Measurements from ENCODE around the gene CPED1. TPM values are rescaled to one million over a fixed set of nuclear protein-coding genes. Genes with fewer than 3 reads are reported as not detected.

The CPED1 gene
- total RNA-seq, 6 donors from 2014 or later, result 12.9 to 31.6 (median 18.1) TPM

DNA sequence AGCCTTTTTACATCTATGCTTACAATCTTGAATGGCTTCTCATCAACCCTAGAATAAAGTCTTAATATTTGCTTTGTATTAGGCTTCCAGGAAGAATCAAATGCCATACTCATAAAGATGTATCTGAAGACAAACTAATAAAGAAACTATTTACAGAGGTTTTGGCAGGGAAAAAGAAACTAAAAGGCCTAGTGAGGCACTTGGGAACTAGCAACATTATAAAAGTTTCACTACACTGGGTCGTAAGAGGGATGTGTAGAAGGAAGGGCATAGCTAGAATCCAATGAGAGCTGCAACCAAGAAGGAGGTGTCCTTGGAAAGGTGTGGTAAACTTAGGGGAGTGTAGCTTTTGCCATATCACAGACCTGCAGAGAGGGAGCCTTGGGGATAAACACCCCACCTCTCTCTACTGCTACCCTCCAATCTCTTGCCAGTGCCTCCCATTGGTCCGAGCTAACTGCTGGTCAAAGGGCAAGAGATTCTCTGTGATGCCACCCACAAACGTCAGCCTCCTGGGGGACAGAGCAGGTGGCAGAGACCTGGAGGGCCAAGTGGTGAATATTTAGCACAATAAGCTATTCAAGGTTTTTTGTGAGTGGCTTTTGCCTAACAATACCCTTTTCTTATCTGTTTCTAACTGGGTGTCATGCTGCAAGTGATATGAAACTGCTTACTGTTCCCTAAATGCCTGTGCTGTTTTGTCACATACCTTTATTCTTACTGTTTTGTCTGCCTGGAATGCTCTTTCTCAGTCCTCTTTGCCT is 60.7 kb downstream of the CPED1 start:
- Histone ChIP-seq H3K4me3 (no peak overlapping the region), H3K36me3 (no peaks in the 10 kb centered on the region), H3K4me1 (peaks cover 0 to 8% (median 1%) of the 10 kb centered on the region in 4 donors), H3K27me3 (no peaks in the 10 kb centered on the region), H3K27ac (no peak overlapping the region), H3K9me3 (no peaks in the 10 kb centered on the region)
- 87 to 90% methylated on average over 3 of the region's 3 CpGs for WGBS, 2 donors
- ATAC-seq (ENCODE audit: low FRiP score in 2 of 2), result no peak
- TF ChIP-seq EP300 (IDR thresholded peaks at IDR 0.05) (no peak), POLR2AphosphoS5 (IDR thresholded peaks at IDR 0.05) (no peak), POLR2A (IDR thresholded peaks at IDR 0.05) (no peak)
- TF ChIP-seq, protein P1, sequence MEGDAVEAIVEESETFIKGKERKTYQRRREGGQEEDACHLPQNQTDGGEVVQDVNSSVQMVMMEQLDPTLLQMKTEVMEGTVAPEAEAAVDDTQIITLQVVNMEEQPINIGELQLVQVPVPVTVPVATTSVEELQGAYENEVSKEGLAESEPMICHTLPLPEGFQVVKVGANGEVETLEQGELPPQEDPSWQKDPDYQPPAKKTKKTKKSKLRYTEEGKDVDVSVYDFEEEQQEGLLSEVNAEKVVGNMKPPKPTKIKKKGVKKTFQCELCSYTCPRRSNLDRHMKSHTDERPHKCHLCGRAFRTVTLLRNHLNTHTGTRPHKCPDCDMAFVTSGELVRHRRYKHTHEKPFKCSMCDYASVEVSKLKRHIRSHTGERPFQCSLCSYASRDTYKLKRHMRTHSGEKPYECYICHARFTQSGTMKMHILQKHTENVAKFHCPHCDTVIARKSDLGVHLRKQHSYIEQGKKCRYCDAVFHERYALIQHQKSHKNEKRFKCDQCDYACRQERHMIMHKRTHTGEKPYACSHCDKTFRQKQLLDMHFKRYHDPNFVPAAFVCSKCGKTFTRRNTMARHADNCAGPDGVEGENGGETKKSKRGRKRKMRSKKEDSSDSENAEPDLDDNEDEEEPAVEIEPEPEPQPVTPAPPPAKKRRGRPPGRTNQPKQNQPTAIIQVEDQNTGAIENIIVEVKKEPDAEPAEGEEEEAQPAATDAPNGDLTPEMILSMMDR (IDR thresholded peaks at IDR 0.05), result no peak
- DNase-seq, result no peak

DNA sequence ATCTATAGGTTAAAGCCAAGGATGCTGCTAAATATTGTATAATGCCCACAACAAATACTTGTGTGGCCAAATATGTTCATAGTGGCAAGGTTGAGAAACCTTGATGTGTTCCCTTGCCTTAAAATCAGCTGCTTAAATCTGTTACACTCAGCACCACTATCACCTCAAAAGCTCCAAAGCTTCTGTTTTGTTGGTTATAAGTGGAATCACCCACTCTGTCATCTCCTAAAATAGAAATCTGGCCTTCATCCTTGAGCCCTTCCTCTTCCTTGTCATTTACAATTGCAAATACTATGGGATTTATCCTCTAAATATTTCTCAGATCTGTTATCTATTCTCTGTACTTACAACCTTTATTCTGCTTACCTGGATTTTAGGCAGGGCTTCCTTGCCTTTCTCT is 61.4 kb downstream of the CPED1 start:
- DNase-seq, result no peak
- Histone ChIP-seq H3K4me3 (no peak overlapping the region), H3K27ac (no peak overlapping the region), H3K9me3 (no peaks in the 10 kb centered on the region), H3K27me3 (no peaks in the 10 kb centered on the region), H3K4me1 (peaks cover 0 to 7% (median 1%) of the 10 kb centered on the region in 4 donors), H3K36me3 (no peaks in the 10 kb centered on the region)
- no peak for ATAC-seq (ENCODE audit: low FRiP score in 2 of 2)
- TF ChIP-seq EP300 (IDR thresholded peaks at IDR 0.05) (no peak), POLR2A (IDR thresholded peaks at IDR 0.05) (no peak), POLR2AphosphoS5 (IDR thresholded peaks at IDR 0.05) (no peak)
- TF ChIP-seq, protein P1 (IDR thresholded peaks at IDR 0.05), result no peak

DNA sequence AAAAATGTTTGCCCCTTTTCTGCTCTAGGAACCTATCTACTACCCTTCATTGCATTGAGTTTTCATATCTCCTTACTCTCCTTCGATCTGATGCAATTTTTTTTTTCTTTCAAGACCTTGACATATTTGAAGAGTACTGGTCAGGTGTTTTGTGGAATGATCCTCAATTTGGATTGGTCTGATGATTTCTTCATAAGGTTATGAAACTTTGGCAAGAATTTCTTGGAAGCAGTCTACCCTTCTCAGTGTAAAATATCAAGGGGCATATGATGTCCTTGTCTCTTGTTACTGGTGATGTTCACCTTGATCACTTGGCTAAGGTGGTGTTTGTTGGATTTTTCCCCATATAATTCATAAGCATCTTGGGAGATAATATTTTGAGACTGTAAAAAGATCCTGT is 64.7 kb downstream of the CPED1 start:
- no peak for ATAC-seq (ENCODE audit: low FRiP score in 2 of 2)
- TF ChIP-seq, protein P1 (IDR thresholded peaks at IDR 0.05), result no peak
- TF ChIP-seq EP300 (IDR thresholded peaks at IDR 0.05), result no peak
- TF ChIP-seq POLR2AphosphoS5 (IDR thresholded peaks at IDR 0.05), result no peak
- TF ChIP-seq POLR2A (IDR thresholded peaks at IDR 0.05), result no peak
- DNase-seq, result no peak
- no peaks in the 10 kb centered on the region for H3K4me1 ChIP-seq
- H3K4me3 ChIP-seq, result no peak overlapping the region
- H3K27ac ChIP-seq, result no peak overlapping the region
- no peaks in the 10 kb centered on the region for H3K27me3 ChIP-seq
- WGBS, 2 donors, result 63 to 86% methylated on average over 1 of the region's 1 CpG
- no peaks in the 10 kb centered on the region for H3K36me3 ChIP-seq
- H3K9me3 ChIP-seq, result no peaks in the 10 kb centered on the region

DNA sequence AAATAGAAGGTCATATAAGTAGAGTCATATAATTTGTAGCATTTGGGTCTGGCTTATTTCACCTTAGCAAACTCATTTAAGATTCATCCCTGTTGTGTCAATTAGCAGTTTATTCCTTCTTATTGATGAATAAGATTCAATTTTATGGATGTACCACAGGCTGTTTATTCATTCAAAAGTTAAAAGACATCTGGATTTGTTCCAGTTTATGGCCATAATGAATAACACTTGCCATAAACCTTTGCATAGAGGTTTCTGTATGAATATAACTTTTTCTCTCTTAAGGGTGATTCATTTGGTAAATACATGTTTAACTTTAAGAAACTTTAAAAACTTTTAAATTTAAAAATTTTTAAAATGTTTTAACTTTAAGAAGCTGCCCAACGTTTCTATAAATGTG is 66.4 kb downstream of the CPED1 start:
- 56 to 62% methylated on average over 1 of the region's 1 CpG for WGBS, 2 donors
- DNase-seq, result no peak
- Histone ChIP-seq H3K36me3 (no peaks in the 10 kb centered on the region), H3K27ac (no peak overlapping the region), H3K4me1 (no peaks in the 10 kb centered on the region), H3K9me3 (no peaks in the 10 kb centered on the region), H3K27me3 (no peaks in the 10 kb centered on the region), H3K4me3 (no peak overlapping the region)
- no peak for ATAC-seq (ENCODE audit: low FRiP score in 2 of 2)
- TF ChIP-seq POLR2AphosphoS5 (IDR thresholded peaks at IDR 0.05), result no peak
- TF ChIP-seq POLR2A (IDR thresholded peaks at IDR 0.05), result no peak
- TF ChIP-seq, protein P1 (IDR thresholded peaks at IDR 0.05), result no peak
- TF ChIP-seq EP300 (IDR thresholded peaks at IDR 0.05), result no peak

DNA sequence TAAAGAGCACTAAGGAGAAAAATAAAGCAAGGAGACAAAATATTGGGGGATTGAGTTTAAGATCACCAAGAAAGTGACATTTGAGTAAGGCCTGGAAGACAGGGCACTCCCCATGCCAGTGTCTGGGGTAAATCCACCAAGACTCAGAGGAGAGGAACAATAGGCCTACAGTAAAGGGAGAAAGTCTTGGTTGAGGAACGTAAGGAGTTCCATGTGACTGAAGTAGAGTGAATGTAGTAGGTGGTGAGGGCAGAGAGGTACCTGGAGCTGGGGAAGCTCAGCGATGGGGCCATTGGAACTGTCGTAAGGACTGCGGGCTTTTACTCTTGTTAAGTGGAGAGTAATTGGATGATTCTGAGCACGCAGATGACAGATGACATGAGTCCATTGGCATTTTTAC is 69.4 kb downstream of the CPED1 start:
- Histone ChIP-seq H3K4me1 (no peaks in the 10 kb centered on the region), H3K36me3 (no peaks in the 10 kb centered on the region), H3K27me3 (no peaks in the 10 kb centered on the region), H3K9me3 (no peaks in the 10 kb centered on the region), H3K4me3 (no peak overlapping the region), H3K27ac (no peak overlapping the region)
- ATAC-seq (ENCODE audit: low FRiP score in 2 of 2) (no peak), DNase-seq (no peak)
- no peak for TF ChIP-seq POLR2A (IDR thresholded peaks at IDR 0.05)
- TF ChIP-seq, protein P1 (IDR thresholded peaks at IDR 0.05), result no peak
- no peak for TF ChIP-seq EP300 (IDR thresholded peaks at IDR 0.05)
- no peak for TF ChIP-seq POLR2AphosphoS5 (IDR thresholded peaks at IDR 0.05)
- WGBS, 2 donors, result 93 to 94% methylated on average over 5 of the region's 5 CpGs

Measured in upper lobe of left lung (tissue), 6 donors.